ENCODE results near the gene FES. TPM values are rescaled to one million over a fixed set of nuclear protein-coding genes. Genes with fewer than 3 reads are reported as not detected.

Gene FES
- polyA plus RNA-seq, 2 of the 4 experiments (the other 2 are of a cell fraction) = 0.39 to 0.50 TPM

- ATAC-seq (no peak), DNase-seq (ENCODE audit: low read depth in 1 of 2, low spot score in 1 of 2) (no peak), FAIRE-seq (no peak)
- Histone ChIP-seq H3K9me3 (no peaks in the 10 kb centered on the region), H3K4me1 (peaks cover 30% of the 10 kb centered on the region), H3K27ac (no peak overlapping the region), H3K4me2 (no peak overlapping the region), H3K4me3 (no peak overlapping the region)
- TF ChIP-seq RCOR1 (IDR thresholded peaks at IDR 0.05; ENCODE audit: low read depth, low read length) (no peak), MAZ (IDR thresholded peaks at IDR 0.05; ENCODE audit: borderline replicate concordance, low read depth, low read length) (no peak), TP53 (CRISPR knock-in tag; IDR thresholded peaks at IDR 0.05) (no peak), NR3C1 (IDR thresholded peaks at IDR 0.05) (no peak), SMC3 (IDR thresholded peaks at IDR 0.05) (no peak), NPAS2 (CRISPR knock-in tag; IDR thresholded peaks at IDR 0.05; ENCODE audit: borderline replicate concordance) (no peak), CBX8 (IDR thresholded peaks at IDR 0.05) (no peak), REST (IDR thresholded peaks at IDR 0.05) (no peak), CEBPB (IDR thresholded peaks at IDR 0.05) (no peak)
- POLR2A ChIA-PET = no interaction called here
- CTCF ChIA-PET = interaction anchor here (0.6 to 4.4 kb wide), 7 partner anchors 10 to 74 kb away, joined by 3 to 20 read pairs (median 4); partner anchors contain the start of gene FES
- WGBS (ENCODE audit: missing lambda C conversion rate) = 84% methylated on average over 8 of the region's 8 CpGs
Observed at GRCh38 chr15:90857337-90857736, 27.0 kb upstream of the FES start.

GRCh38 chr15:90857883-90858443, 26.3 kb upstream of the FES start:
- no peak overlapping the region for H3K4me3 ChIP-seq
- ChIA-PET CTCF (interaction anchor here (0.5 to 4.4 kb wide), 9 partner anchors 10 to 211 kb away, joined by 3 to 20 read pairs (median 3); partner anchors contain the start of gene FES), POLR2A (no interaction called here)
- no peak overlapping the region for H3K4me2 ChIP-seq
- peaks cover 37% of the 10 kb centered on the region for H3K4me1 ChIP-seq
- WGBS (ENCODE audit: missing lambda C conversion rate) = 84% methylated on average over 8 of the region's 8 CpGs
- FAIRE-seq (no peak), ATAC-seq (no peak), DNase-seq (ENCODE audit: low read depth in 1 of 2, low spot score in 1 of 2) (no peak)
- no peak overlapping the region for H3K27ac ChIP-seq
- no peaks in the 10 kb centered on the region for H3K9me3 ChIP-seq
- TF ChIP-seq RCOR1 (IDR thresholded peaks at IDR 0.05; ENCODE audit: low read depth, low read length) = no peak
- no peak for TF ChIP-seq ZFP36 (IDR thresholded peaks at IDR 0.05; ENCODE audit: borderline replicate concordance, partially characterized antibody)
- no peak for TF ChIP-seq PBX3 (IDR thresholded peaks at IDR 0.05)
- no peak for TF ChIP-seq CBX2 (IDR thresholded peaks at IDR 0.05; ENCODE audit: borderline replicate concordance, low read depth)
- TF ChIP-seq HOXB5 (CRISPR knock-in tag; IDR thresholded peaks at IDR 0.05) = no peak
- no peak for TF ChIP-seq MAX (IDR thresholded peaks at IDR 0.05)
- no peak for TF ChIP-seq RFX5 (IDR thresholded peaks at IDR 0.05)
- TF ChIP-seq SMC3 (IDR thresholded peaks at IDR 0.05) = no peak
- no peak for TF ChIP-seq KDM1A (IDR thresholded peaks at IDR 0.05; ENCODE audit: low read depth)
- no peak for TF ChIP-seq EP300 (IDR thresholded peaks at IDR 0.05)
